Sigmoid colon (tissue), 7 donors: ENCODE measurements around the gene RETREG3. TPM values are rescaled to one million over a fixed set of nuclear protein-coding genes. Genes with fewer than 3 reads are reported as not detected.

Experiments
- DNase-seq: peaks from one replicate; pipeline ENCODE4 v3.0.0-alpha.2; 2019
- H3K27ac ChIP-seq, 4 donors: fragments of 200-600 bp; sonication (generic); one replicate each; pipeline ENCODE4 v1.5.1; 2016 to 2019; ENCODE audit warnings: mild to moderate bottlenecking in 1 of 4
- H3K27me3 ChIP-seq, 3 donors: fragments of 200-600 bp; sonication (generic); one replicate each; pipeline ENCODE4 v1.5.1; 2019; ENCODE audit warnings: mild to moderate bottlenecking in 1 of 3
- H3K36me3 ChIP-seq, 4 donors: fragments of 200-600 bp; sonication (generic); one replicate each; pipeline ENCODE4 v1.5.1; 2016 to 2019
- H3K4me1 ChIP-seq, 4 donors: fragments of 200-600 bp; sonication (generic); one replicate each; pipeline ENCODE4 v1.5.1; 2017 to 2019
- H3K4me3 ChIP-seq, 4 donors: fragments of 200-600 bp; sonication (generic); one replicate each; pipeline ENCODE4 v1.5.1; 2017 to 2019; ENCODE audit warnings: mild to moderate bottlenecking in 2 of 4, moderate library complexity in 1 of 4
- H3K9me3 ChIP-seq, 4 donors: fragments of 200-600 bp in 3 of 4; sonication (generic) in 3 of 4; one replicate each; pipeline versions ENCODE4 v1.5.1 to v1.6.1; 2013 to 2019
- CTCF ChIP-seq, 4 experiments: fragments of 450-650 bp in 3 of 4; fragments of 200-600 bp in 1 of 4; IDR thresholded peaks; one replicate each; pipeline ENCODE4 v1.5.1; 2016 to 2019; ENCODE audit warnings: antibody characterized with exemption in 4 of 4, mild to moderate bottlenecking in 3 of 4, moderate library complexity in 2 of 4
- EP300 ChIP-seq, 4 donors: sonication (generic); formaldehyde crosslinking; IDR thresholded peaks; one replicate each; pipeline ENCODE4 v1.6.1; 2017; ENCODE audit warnings: antibody characterized with exemption in 4 of 4
- POLR2A ChIP-seq, 2 donors: fragments of 450-650 bp; IDR thresholded peaks; one replicate each; pipeline ENCODE4 v1.6.1; 2016; ENCODE audit warnings: antibody characterized with exemption in 2 of 2, mild to moderate bottlenecking in 2 of 2, moderate library complexity in 2 of 2
- POLR2AphosphoS5 ChIP-seq, 4 donors: sonication (generic); formaldehyde crosslinking; IDR thresholded peaks; one replicate each; pipeline ENCODE4 v1.6.1; 2017; ENCODE audit warnings: antibody characterized with exemption in 4 of 4
- WGBS, 2 donors: extraction: QIAGEN DNeasy Blood & Tissue Kit; methylation state at CpG; one replicate each; pipeline ENCODE4 v1.1.7; 2013; 5-methylcytosine and 5-hydroxymethylcytosine counted together
- intact Hi-C: fragments of 100-400 bp; cut with DNase I; formaldehyde crosslinking; loops from one replicate; pipeline ENCODE4 v1.15.1; 2023
- polyA plus RNA-seq, 3 donors: library from polyadenylated mRNA; stranded (reverse); fragments of 200-250 nt; gene quantifications; one replicate each; pipeline ENCODE4 v1.2.3, GENCODE V29; 2013
- total RNA-seq, 4 donors: library from RNA; depleted of rRNA; stranded (reverse); fragments of >200 nt; gene quantifications; one replicate each; pipeline ENCODE4 v1.1.0, GENCODE V29; 2016
- donor health status: healthy with polysubstance abuse.
- donor health status: Bipolar disorder and iron deficiency.
- donor health status: healthy.

The RETREG3 gene
- total and polyA plus RNA-seq, 7 donors = 7.2 to 82.0 (median 47.1) TPM

- intact Hi-C loops = loop anchor here (5.0 kb wide), 1 partner anchor 74 kb away; the partner anchor contains the start of gene PSMC3IP
- Histone ChIP-seq H3K4me1 (peaks cover 0 to 15% (median 11%) of the 10 kb centered on the region in 4 donors), H3K9me3 (no peaks in the 10 kb centered on the region), H3K4me3 (no peak overlapping the region), H3K27ac (no peak overlapping the region), H3K27me3 (no peaks in the 10 kb centered on the region), H3K36me3 (no peaks in the 10 kb centered on the region)
- no peak for TF ChIP-seq EP300 (IDR thresholded peaks at IDR 0.05)
- no peak for TF ChIP-seq CTCF (IDR thresholded peaks at IDR 0.05)
- TF ChIP-seq POLR2A (IDR thresholded peaks at IDR 0.05) = no peak
- TF ChIP-seq POLR2AphosphoS5 (IDR thresholded peaks at IDR 0.05) = no peak
- no peak for DNase-seq
- 73 to 74% methylated on average over 4 of the region's 4 CpGs for whole genome bisulfite sequencing, 2 donors
Measured at GRCh38 chr17:42651392-42651791, 42.2 kb upstream of the RETREG3 start.

DNA sequence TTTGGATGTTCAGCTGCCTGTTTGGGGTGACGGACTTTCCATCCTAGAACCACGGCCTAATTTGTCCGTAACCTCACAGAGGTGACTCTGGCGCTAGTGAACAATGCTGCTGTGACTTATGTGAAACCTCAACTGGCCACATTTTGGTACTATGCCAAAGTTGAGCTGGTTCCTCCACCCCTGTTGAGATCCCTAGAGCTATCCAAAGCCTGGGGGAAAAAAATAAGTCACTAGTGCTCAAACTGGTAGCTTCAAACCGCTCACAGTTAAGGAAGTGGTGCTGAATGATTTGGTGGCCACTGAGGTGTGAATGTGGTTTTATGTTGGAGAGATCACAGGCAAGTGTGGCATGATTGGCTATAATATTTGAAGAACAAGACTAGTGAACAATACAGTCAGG lies 38.6 kb upstream of the RETREG3 start:
- H3K4me1 ChIP-seq = no peaks in the 10 kb centered on the region
- no peak overlapping the region for H3K27ac ChIP-seq
- 76 to 88% methylated on average over 5 of the region's 5 CpGs for WGBS, 2 donors
- H3K36me3 ChIP-seq = no peaks in the 10 kb centered on the region
- no peaks in the 10 kb centered on the region for H3K9me3 ChIP-seq
- TF ChIP-seq POLR2A (IDR thresholded peaks at IDR 0.05) (no peak), POLR2AphosphoS5 (IDR thresholded peaks at IDR 0.05) (no peak), CTCF (IDR thresholded peaks at IDR 0.05) (no peak), EP300 (IDR thresholded peaks at IDR 0.05) (no peak)
- intact Hi-C loops = no loop called here
- no peak for DNase-seq
- no peaks in the 10 kb centered on the region for H3K27me3 ChIP-seq
- H3K4me3 ChIP-seq = no peak overlapping the region

- Histone ChIP-seq H3K4me1 (no peaks in the 10 kb centered on the region), H3K9me3 (no peaks in the 10 kb centered on the region), H3K36me3 (no peaks in the 10 kb centered on the region), H3K4me3 (no peak overlapping the region), H3K27me3 (no peaks in the 10 kb centered on the region), H3K27ac (no peak overlapping the region)
- intact Hi-C loops = no loop called here
- WGBS, 2 donors = 25 to 34% methylated on average over 2 of the region's 2 CpGs
- TF ChIP-seq POLR2AphosphoS5 (IDR thresholded peaks at IDR 0.05) (no peak), CTCF (IDR thresholded peaks at IDR 0.05) (no peak), POLR2A (IDR thresholded peaks at IDR 0.05) (no peak), EP300 (IDR thresholded peaks at IDR 0.05) (no peak)
- no peak for DNase-seq
Measured at GRCh38 chr17:42642336-42642735, 33.2 kb upstream of the RETREG3 start.

DNA sequence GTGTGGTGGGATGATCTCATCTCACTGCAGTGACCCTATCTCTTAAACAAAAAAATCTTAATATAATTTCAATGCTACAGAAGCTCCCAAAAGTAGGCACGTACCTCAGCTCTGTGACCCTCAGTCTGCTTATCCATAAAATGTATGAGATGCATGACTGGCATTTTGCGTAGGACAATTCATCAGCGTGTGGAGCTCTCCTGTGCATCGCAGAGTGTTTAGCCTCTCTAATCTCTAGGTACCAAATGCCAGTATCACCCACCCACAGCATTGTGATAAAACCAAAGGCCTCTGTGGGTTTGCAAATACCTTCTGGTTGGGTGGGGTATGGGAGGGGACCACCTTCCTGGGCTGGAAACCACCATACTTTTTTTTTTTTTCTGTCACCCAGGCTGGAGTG lies 30.9 kb upstream of the RETREG3 start:
- TF ChIP-seq EP300 (IDR thresholded peaks at IDR 0.05) (no peak), POLR2A (IDR thresholded peaks at IDR 0.05) (no peak), CTCF (IDR thresholded peaks at IDR 0.05) (no peak), POLR2AphosphoS5 (IDR thresholded peaks at IDR 0.05) (no peak)
- Histone ChIP-seq H3K4me1 (no peaks in the 10 kb centered on the region), H3K27me3 (no peaks in the 10 kb centered on the region), H3K9me3 (no peaks in the 10 kb centered on the region), H3K4me3 (no peak overlapping the region), H3K36me3 (no peaks in the 10 kb centered on the region), H3K27ac (no peak overlapping the region)
- WGBS, 2 donors = 92% methylated on average over 4 of the region's 4 CpGs
- intact Hi-C loops = no loop called here
- no peak for DNase-seq

- intact Hi-C loops = no loop called here
- H3K36me3 ChIP-seq = no peaks in the 10 kb centered on the region
- H3K27ac ChIP-seq = no peak overlapping the region
- no peaks in the 10 kb centered on the region for H3K4me1 ChIP-seq
- no peaks in the 10 kb centered on the region for H3K27me3 ChIP-seq
- no peaks in the 10 kb centered on the region for H3K9me3 ChIP-seq
- WGBS, 2 donors = 78 to 81% methylated on average over 6 of the region's 7 CpGs
- H3K4me3 ChIP-seq = no peak overlapping the region
- TF ChIP-seq CTCF (IDR thresholded peaks at IDR 0.05) (no peak), POLR2AphosphoS5 (IDR thresholded peaks at IDR 0.05) (no peak), EP300 (IDR thresholded peaks at IDR 0.05) (no peak), POLR2A (IDR thresholded peaks at IDR 0.05) (no peak)
- DNase-seq = no peak
Measured at GRCh38 chr17:42639525-42640113, 30.4 kb upstream of the RETREG3 start.
